ENCODE measurements around the gene EGFR.

- TF ChIP-seq POLR2A (IDR thresholded peaks at IDR 0.05) (no peak), CTCF (IDR thresholded peaks at IDR 0.05) (no peak)
Observed at GRCh38 chr7:55250313-55250712, 231.5 kb downstream of the EGFR start.

All from prostate gland (tissue), 2 donors.